HL-60 (cell line): ENCODE results near the gene PARD6G.

ENCODE experiments used
- CTCF ChIP-seq: IDR thresholded peaks from one replicate; pipeline ENCODE4 v1.5.1; 2011; ENCODE audit warnings: low read length, control low read depth, inconsistent platforms; ENCODE audit not compliant: insufficient read depth
- GABPA ChIP-seq: IDR thresholded peaks from 2 replicates; pipeline ENCODE4 v1.6.1; 2012; ENCODE audit warnings: low read depth
- POLR2AphosphoS5 ChIP-seq: IDR thresholded peaks from 2 replicates; pipeline ENCODE4 v1.6.1; 2012; ENCODE audit warnings: low read depth
- REST ChIP-seq: IDR thresholded peaks from 2 replicates; pipeline ENCODE4 v1.6.1; 2012; ENCODE audit warnings: low read depth; ENCODE audit not compliant: insufficient replicate concordance
- SPI1 ChIP-seq: IDR thresholded peaks from 2 replicates; pipeline ENCODE4 v1.6.1; 2012; ENCODE audit warnings: low read depth, mild to moderate bottlenecking, borderline replicate concordance

- TF ChIP-seq CTCF = no peak
- no peak for TF ChIP-seq REST
- TF ChIP-seq POLR2AphosphoS5 = no peak
- TF ChIP-seq GABPA = no peak
- no peak for TF ChIP-seq SPI1
These were observed 120.5 kb downstream of the PARD6G start for GRCh38 chr18:80126797-80127196.
